Measurements from ENCODE around the gene PLRG1. TPM values are rescaled to one million over a fixed set of nuclear protein-coding genes. Genes with fewer than 3 reads are reported as not detected.

Gene PLRG1
- total RNA-seq, 6 donors from 2014 or later, result 12.9 to 60.1 (median 51.3) TPM

DNA sequence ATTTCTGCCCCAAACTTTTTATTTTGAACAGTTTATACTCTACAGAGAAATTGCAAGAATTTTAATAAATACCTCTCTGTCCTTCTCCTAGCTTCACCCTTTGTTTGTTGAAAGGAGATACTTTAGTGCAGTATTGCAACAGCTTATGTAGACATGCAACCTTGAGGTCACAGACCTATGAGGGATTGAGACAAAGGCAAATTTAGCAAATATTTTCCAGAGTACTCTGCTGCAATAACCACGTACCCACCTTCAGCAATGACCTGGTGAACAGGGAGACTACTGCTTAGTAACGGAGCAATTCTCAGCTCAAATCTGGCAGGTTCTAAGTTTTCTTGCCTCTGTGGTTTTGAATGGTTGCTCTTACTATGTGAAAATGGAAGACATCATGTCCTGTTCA, 27.1 kb upstream of the PLRG1 start:
- DNase-seq, result no peak
- Histone ChIP-seq H3K27me3 (no peaks in the 10 kb centered on the region), H3K9me3 (no peaks in the 10 kb centered on the region), H3K27ac (no peak overlapping the region), H3K4me1 (no peaks in the 10 kb centered on the region), H3K4me3 (no peak overlapping the region), H3K36me3 (no peaks in the 10 kb centered on the region)
- TF ChIP-seq POLR2A (IDR thresholded peaks at IDR 0.05), result no peak
- no peak for TF ChIP-seq POLR2AphosphoS5 (IDR thresholded peaks at IDR 0.05)
- TF ChIP-seq EP300 (IDR thresholded peaks at IDR 0.05), result no peak
- TF ChIP-seq, protein P1, sequence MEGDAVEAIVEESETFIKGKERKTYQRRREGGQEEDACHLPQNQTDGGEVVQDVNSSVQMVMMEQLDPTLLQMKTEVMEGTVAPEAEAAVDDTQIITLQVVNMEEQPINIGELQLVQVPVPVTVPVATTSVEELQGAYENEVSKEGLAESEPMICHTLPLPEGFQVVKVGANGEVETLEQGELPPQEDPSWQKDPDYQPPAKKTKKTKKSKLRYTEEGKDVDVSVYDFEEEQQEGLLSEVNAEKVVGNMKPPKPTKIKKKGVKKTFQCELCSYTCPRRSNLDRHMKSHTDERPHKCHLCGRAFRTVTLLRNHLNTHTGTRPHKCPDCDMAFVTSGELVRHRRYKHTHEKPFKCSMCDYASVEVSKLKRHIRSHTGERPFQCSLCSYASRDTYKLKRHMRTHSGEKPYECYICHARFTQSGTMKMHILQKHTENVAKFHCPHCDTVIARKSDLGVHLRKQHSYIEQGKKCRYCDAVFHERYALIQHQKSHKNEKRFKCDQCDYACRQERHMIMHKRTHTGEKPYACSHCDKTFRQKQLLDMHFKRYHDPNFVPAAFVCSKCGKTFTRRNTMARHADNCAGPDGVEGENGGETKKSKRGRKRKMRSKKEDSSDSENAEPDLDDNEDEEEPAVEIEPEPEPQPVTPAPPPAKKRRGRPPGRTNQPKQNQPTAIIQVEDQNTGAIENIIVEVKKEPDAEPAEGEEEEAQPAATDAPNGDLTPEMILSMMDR (IDR thresholded peaks at IDR 0.05), result no peak
- no peak for ATAC-seq (ENCODE audit: low FRiP score in 2 of 2)
- WGBS, 2 donors, result 83 to 89% methylated on average over 2 of the region's 2 CpGs

DNA sequence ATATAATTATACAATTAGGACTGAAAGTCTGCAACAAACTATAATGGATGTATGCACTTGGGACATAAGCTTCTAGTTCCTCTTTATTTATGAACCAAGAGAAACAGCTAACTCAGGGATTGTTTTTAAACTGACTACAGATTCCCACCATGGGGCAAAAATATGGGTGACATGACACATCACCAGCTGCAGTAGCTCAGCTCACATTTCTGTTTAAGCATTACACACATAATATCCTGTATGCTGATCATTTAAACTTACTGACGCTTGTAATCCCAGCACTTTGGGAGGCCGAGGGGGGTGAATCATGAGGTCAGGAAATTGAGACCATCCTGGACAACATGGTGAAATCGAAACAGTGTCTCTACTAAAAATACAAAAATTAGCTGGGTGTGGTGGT, 24.1 kb upstream of the PLRG1 start:
- WGBS, 2 donors, result 48 to 72% methylated on average over 3 of the region's 3 CpGs
- H3K4me1 ChIP-seq, result no peaks in the 10 kb centered on the region
- ATAC-seq (ENCODE audit: low FRiP score in 2 of 2), result no peak
- no peaks in the 10 kb centered on the region for H3K27me3 ChIP-seq
- no peak overlapping the region for H3K4me3 ChIP-seq
- DNase-seq, result no peak
- H3K36me3 ChIP-seq, result no peaks in the 10 kb centered on the region
- H3K9me3 ChIP-seq, result no peaks in the 10 kb centered on the region
- no peak for TF ChIP-seq EP300 (IDR thresholded peaks at IDR 0.05)
- TF ChIP-seq POLR2A (IDR thresholded peaks at IDR 0.05), result no peak
- TF ChIP-seq, protein P1 (IDR thresholded peaks at IDR 0.05), result no peak
- no peak for TF ChIP-seq POLR2AphosphoS5 (IDR thresholded peaks at IDR 0.05)
- no peak overlapping the region for H3K27ac ChIP-seq

DNA sequence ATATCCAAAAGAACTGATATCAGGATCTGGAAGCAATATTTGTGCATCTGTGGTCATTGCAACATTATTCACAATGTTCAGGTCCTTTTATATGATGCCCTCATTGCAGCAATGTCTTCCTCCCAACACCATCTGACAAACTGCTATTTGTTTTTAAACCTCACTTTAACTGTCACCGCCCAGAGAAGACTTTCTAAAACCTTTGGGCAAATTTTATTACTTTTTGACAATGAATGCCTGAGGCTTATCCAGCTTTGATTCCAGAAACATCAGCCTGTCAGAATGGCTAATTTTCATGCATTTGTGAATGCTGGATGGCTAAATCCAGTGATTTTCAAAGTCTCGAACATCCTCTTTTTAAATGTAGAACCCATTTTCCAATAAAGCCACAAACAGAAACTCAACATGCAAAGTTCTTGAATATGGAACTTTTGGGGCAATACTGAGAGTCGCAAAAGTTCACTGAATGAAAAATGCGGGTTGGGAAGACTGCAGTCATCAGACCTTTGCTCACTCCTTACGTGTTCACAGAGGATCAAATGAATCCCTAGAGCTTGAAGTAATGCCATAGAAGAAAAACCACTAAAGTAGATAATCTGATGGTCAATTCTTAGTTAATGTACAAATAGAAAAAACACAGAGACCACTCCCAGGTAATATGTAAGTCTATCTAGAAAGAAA, 23.1 kb upstream of the PLRG1 start:
- no peaks in the 10 kb centered on the region for H3K27me3 ChIP-seq
- H3K36me3 ChIP-seq, result no peaks in the 10 kb centered on the region
- WGBS, 2 donors, result 84 to 92% methylated on average over 5 of the region's 5 CpGs
- no peaks in the 10 kb centered on the region for H3K4me1 ChIP-seq
- DNase-seq (no peak), ATAC-seq (ENCODE audit: low FRiP score in 2 of 2) (no peak)
- H3K9me3 ChIP-seq, result no peaks in the 10 kb centered on the region
- TF ChIP-seq POLR2A (IDR thresholded peaks at IDR 0.05), result no peak
- no peak for TF ChIP-seq POLR2AphosphoS5 (IDR thresholded peaks at IDR 0.05)
- TF ChIP-seq EP300 (IDR thresholded peaks at IDR 0.05), result no peak
- TF ChIP-seq, protein P1 (IDR thresholded peaks at IDR 0.05), result no peak
- no peak overlapping the region for H3K4me3 ChIP-seq
- no peak overlapping the region for H3K27ac ChIP-seq

DNA sequence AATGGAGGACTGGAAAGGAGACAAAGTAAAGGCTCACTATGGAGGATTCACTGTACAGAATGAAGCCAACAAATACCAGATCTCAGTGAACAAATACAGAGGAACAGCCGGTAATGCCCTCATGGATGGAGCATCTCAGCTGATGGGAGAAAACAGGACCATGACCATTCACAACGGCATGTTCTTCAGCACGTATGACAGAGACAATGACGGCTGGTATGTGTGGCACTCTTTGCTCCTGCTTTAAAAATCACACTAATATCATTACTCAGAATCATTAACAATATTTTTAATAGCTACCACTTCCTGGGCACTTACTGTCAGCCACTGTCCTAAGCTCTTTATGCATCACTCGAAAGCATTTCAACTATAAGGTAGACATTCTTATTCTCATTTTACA, 19.4 kb upstream of the PLRG1 start:
- DNase-seq (no peak), ATAC-seq (ENCODE audit: low FRiP score in 2 of 2) (no peak)
- H3K4me3 ChIP-seq, result no peak overlapping the region
- no peaks in the 10 kb centered on the region for H3K4me1 ChIP-seq
- H3K36me3 ChIP-seq, result no peaks in the 10 kb centered on the region
- no peaks in the 10 kb centered on the region for H3K9me3 ChIP-seq
- no peak for TF ChIP-seq POLR2AphosphoS5 (IDR thresholded peaks at IDR 0.05)
- no peak for TF ChIP-seq POLR2A (IDR thresholded peaks at IDR 0.05)
- TF ChIP-seq, protein P1 (IDR thresholded peaks at IDR 0.05), result no peak
- TF ChIP-seq EP300 (IDR thresholded peaks at IDR 0.05), result no peak
- WGBS, 2 donors, result 91 to 92% methylated on average over 5 of the region's 5 CpGs
- H3K27me3 ChIP-seq, result no peaks in the 10 kb centered on the region
- no peak overlapping the region for H3K27ac ChIP-seq

DNA sequence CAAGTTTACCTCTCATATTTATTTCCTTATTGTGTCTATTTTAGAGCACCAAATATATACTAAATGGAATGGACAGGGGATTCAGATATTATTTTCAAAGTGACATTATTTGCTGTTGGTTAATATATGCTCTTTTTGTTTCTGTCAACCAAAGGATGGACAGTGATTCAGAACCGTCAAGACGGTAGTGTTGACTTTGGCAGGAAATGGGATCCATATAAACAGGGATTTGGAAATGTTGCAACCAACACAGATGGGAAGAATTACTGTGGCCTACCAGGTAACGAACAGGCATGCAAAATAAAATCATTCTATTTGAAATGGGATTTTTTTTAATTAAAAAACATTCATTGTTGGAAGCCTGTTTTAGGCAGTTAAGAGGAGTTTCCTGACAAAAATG, 18.8 kb upstream of the PLRG1 start:
- no peak for TF ChIP-seq EP300 (IDR thresholded peaks at IDR 0.05)
- TF ChIP-seq, protein P1 (IDR thresholded peaks at IDR 0.05), result no peak
- Histone ChIP-seq H3K9me3 (no peaks in the 10 kb centered on the region), H3K27me3 (no peaks in the 10 kb centered on the region), H3K4me1 (no peaks in the 10 kb centered on the region), H3K4me3 (no peak overlapping the region), H3K27ac (no peak overlapping the region), H3K36me3 (no peaks in the 10 kb centered on the region)
- WGBS, 2 donors, result 34 to 42% methylated on average over 3 of the region's 3 CpGs
- ATAC-seq (ENCODE audit: low FRiP score in 2 of 2), result no peak
- no peak for DNase-seq

Data from upper lobe of left lung (tissue), 6 donors.